WERI-Rb-1 (cell line): ENCODE results near the gene PIP5K1B.

Experiments used
- DNase-seq: peaks from one replicate; pipeline ENCODE4 v3.0.0-alpha.2; 2020
- H3K27ac ChIP-seq: fragments of 250-450 bp; sonication (Bioruptor Pico); 2 replicates; pipeline ENCODE4 v1.5.1; 2020; ENCODE audit warnings: mild to moderate bottlenecking, moderate library complexity
- H3K27me3 ChIP-seq: fragments of 250-450 bp; sonication (Bioruptor Pico); 2 replicates; pipeline ENCODE4 v1.5.1; 2021; ENCODE audit warnings: mild to moderate bottlenecking, low read depth, moderate library complexity; ENCODE audit not compliant: insufficient read depth, severe bottlenecking
- H3K36me3 ChIP-seq: fragments of 250-450 bp; sonication (Bioruptor Pico); 2 replicates; pipeline ENCODE4 v1.5.1; 2020; ENCODE audit warnings: mild to moderate bottlenecking, moderate library complexity
- H3K4me3 ChIP-seq: 2 replicates; pipeline ENCODE4 v1.5.1; 2011; ENCODE audit warnings: low read depth, mild to moderate bottlenecking, control low read depth, low read length
- H3K9me3 ChIP-seq: fragments of 250-450 bp; sonication (Bioruptor Pico); 2 replicates; pipeline ENCODE4 v1.5.1; 2021; ENCODE audit warnings: mild to moderate bottlenecking, moderate library complexity; ENCODE audit not compliant: severe bottlenecking
- TF ChIP-seq, protein P1 (sequence below): IDR thresholded peaks from 2 replicates; pipeline ENCODE4 v1.5.1; 2011; ENCODE audit warnings: low read depth, mild to moderate bottlenecking, control low read depth, inconsistent platforms, low read length

PIP5K1B gene

DNA sequence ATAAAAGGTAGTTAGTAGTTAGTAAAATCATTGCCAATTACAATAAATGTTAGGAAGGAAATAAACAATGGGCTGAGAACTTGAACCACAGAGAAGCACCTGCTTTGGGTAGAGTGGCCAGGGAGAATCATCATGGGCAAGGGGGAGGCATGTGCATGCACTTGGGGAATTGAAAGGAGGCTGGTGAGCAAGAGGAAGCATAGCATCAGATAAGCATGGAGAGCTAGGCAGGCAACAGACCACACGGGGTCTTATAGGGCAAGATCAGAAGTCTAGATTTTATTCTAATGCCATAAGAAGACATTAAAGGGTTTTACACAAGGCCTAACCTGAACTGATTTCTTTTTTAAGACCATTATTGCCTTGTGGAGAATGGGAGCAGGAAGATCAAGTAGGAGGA lies 93.4 kb downstream of the PIP5K1B start:
- H3K4me3 ChIP-seq, result no peak overlapping the region
- H3K36me3 ChIP-seq, result no peaks in the 10 kb centered on the region
- peaks cover 64% of the 10 kb centered on the region for H3K27me3 ChIP-seq
- TF ChIP-seq, protein P1, sequence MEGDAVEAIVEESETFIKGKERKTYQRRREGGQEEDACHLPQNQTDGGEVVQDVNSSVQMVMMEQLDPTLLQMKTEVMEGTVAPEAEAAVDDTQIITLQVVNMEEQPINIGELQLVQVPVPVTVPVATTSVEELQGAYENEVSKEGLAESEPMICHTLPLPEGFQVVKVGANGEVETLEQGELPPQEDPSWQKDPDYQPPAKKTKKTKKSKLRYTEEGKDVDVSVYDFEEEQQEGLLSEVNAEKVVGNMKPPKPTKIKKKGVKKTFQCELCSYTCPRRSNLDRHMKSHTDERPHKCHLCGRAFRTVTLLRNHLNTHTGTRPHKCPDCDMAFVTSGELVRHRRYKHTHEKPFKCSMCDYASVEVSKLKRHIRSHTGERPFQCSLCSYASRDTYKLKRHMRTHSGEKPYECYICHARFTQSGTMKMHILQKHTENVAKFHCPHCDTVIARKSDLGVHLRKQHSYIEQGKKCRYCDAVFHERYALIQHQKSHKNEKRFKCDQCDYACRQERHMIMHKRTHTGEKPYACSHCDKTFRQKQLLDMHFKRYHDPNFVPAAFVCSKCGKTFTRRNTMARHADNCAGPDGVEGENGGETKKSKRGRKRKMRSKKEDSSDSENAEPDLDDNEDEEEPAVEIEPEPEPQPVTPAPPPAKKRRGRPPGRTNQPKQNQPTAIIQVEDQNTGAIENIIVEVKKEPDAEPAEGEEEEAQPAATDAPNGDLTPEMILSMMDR, result no peak
- H3K27ac ChIP-seq, result no peak overlapping the region
- no peaks in the 10 kb centered on the region for H3K9me3 ChIP-seq
- no peak for DNase-seq

DNA sequence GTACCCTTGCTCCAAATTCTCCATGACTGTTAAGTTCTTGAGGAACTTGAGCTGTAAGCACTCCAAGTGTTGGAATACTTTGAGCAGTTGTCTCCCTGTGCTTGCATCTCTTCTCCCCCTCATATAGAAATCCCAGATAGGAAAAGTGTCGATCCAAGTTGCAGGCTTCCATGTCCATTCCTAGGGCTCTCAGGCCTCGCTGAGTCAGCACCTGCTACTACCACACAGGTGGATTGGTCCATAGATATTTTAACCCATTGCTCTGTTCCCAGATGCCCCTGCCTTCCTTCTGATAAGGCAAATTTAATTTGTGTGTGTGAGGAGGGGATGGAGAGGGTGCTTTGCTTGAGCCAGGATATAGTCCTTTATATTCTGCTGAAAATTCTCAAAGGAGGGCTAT lies 95.8 kb downstream of the PIP5K1B start:
- TF ChIP-seq, protein P1, result no peak

DNA sequence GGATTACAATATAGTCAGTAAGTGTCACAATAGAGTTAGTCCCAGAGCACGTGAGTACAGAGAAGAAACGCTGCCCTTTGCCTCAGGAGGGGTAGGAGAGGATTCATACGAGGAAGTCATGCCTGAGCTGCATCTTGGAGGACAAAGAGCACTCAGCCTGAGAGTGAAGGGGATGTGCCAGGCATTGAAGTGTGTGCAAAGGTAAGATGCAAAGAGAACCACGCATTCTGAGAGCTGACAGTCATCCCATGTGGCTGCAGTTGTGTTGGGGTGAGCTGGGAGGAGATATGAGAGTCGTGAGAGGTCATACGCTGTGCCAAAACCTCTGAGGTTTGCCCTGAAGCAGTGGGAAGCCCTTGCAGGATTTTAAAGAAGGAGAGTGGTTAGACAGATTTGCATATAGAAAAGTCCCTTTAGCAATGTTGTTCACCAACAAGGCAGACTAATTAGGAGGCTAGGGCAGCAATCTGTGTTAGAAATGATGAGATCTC lies 97.5 kb downstream of the PIP5K1B start:
- TF ChIP-seq, protein P1, result no peak
- DNase-seq, result no peak
- peaks cover 43% of the 10 kb centered on the region for H3K27me3 ChIP-seq
- no peak overlapping the region for H3K27ac ChIP-seq
- H3K4me3 ChIP-seq, result no peak overlapping the region
- no peaks in the 10 kb centered on the region for H3K9me3 ChIP-seq
- no peaks in the 10 kb centered on the region for H3K36me3 ChIP-seq

More for the DNA sequence above, 95.8 kb downstream of the PIP5K1B start:
- peaks cover 55% of the 10 kb centered on the region for H3K27me3 ChIP-seq
- H3K4me3 ChIP-seq, result no peak overlapping the region
- H3K36me3 ChIP-seq, result no peaks in the 10 kb centered on the region
- no peak for DNase-seq
- no peak overlapping the region for H3K27ac ChIP-seq
- H3K9me3 ChIP-seq, result no peaks in the 10 kb centered on the region

DNA sequence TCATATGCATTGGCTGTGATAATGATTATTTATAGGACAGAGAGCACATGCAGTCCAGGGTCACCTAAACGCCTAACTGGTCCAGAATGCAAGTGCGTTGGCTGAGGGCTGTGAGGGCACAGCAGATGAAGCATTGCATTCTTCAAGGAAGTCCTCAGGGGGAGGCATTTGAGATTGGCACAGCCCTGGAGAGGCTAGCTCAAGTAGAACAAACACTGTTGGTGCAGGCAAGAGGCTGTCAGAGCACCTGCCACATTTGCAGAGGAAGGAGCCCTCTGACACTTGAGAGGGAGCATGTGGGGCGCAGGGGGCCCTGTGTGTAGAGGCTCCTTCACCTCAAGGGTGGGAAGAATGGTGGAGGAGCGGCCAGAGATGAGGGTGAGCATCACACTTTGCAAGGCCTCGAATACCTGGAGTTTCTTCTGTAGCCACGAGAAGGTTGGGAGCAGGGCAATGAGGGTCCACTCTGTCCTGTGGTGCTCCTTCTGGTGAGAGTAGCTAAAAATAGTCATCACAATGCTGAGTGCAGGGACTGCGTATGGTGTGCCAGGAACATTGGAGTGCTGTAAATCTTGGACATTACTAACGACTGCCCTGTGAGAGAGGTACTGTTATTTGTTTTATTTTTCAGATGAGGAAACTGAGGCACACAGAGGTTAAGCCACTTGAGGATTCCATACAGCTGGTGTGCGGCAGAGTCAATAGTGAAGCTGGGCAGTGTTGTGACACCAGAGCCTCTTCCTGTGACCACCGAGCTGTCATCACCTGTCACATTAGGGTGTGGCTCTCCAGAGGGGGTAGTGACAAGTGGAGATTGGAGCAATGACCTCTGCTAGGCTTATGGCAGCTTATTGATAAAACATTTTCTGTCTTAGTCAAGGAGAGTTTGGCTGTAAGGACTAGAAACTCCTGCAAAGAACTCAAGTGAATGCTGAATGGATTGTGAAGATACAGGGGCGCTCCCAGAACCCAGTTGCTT lies 100.2 kb downstream of the PIP5K1B start:
- no peaks in the 10 kb centered on the region for H3K9me3 ChIP-seq
- DNase-seq, result no peak
- H3K36me3 ChIP-seq, result no peaks in the 10 kb centered on the region
- peaks cover 46% of the 10 kb centered on the region for H3K27me3 ChIP-seq
- no peak overlapping the region for H3K4me3 ChIP-seq
- TF ChIP-seq, protein P1, result no peak
- H3K27ac ChIP-seq, result no peak overlapping the region

DNA sequence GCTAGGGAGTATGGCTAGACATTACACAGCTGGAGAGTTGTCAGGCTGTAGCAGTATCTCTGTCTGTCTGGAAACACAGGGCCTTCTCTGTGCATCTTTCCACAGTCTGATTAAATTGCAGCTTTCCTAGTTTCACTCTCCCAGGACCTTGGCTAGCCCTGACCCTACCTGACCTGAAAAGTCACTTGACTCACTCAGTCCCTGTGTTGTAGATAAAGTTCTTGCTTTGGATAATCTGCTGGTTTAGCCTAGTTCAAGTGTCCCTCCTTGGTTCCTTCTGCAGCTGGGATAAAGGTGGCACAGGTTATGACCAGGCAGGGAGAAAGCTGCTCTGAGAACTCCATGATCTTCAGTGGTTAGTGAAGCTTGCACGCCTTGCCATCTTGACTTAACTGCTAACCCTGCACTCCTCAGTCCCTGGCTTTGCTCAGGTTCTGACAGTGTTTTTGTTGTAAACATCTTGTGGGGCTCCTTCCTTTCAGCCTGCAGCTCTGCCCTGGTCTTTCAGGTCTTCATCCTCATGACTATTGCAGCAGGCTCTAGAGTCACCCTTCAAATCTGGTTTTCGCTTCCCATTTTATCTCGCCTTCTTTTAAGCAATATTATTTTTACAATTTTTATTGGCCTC lies 101.0 kb downstream of the PIP5K1B start:
- Histone ChIP-seq H3K27ac (no peak overlapping the region), H3K9me3 (no peaks in the 10 kb centered on the region), H3K36me3 (no peaks in the 10 kb centered on the region), H3K27me3 (peaks cover 44% of the 10 kb centered on the region), H3K4me3 (no peak overlapping the region)
- DNase-seq, result no peak
- TF ChIP-seq, protein P1, result no peak
